ENCODE measurements around the gene CCDC192.

DNA sequence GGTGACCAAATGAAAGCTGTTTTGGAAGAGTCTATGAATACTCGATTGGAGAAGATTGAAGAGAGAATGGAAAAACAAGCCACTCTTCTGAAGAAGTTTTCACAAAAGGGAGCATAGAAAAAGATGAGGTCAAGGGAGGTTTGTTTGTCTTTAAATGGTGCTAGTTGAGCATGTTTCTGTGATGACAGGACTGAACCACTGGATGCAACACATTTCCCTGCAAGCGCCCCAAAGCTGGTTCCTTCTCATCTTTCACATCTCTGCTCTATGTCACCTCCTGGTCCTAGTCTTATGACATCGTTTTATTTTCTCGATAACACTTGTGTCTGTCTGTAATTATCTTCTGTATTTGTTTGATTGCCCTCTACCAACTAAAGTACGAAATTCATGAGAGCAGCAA lies 3.8 kb upstream of the CCDC192 start:
- TF ChIP-seq, protein P1, sequence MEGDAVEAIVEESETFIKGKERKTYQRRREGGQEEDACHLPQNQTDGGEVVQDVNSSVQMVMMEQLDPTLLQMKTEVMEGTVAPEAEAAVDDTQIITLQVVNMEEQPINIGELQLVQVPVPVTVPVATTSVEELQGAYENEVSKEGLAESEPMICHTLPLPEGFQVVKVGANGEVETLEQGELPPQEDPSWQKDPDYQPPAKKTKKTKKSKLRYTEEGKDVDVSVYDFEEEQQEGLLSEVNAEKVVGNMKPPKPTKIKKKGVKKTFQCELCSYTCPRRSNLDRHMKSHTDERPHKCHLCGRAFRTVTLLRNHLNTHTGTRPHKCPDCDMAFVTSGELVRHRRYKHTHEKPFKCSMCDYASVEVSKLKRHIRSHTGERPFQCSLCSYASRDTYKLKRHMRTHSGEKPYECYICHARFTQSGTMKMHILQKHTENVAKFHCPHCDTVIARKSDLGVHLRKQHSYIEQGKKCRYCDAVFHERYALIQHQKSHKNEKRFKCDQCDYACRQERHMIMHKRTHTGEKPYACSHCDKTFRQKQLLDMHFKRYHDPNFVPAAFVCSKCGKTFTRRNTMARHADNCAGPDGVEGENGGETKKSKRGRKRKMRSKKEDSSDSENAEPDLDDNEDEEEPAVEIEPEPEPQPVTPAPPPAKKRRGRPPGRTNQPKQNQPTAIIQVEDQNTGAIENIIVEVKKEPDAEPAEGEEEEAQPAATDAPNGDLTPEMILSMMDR (IDR thresholded peaks at IDR 0.05), result no peak
- TF ChIP-seq POLR2A (IDR thresholded peaks at IDR 0.05) (no peak), EP300 (IDR thresholded peaks at IDR 0.05) (no peak)

Measured in ovary (tissue), 3 donors.